NB4 (cell line): Measurements from ENCODE around the gene DPYSL4.

ENCODE experiments used
- POLR2A ChIP-seq: IDR thresholded peaks from 2 replicates; pipeline ENCODE4 v1.6.1; 2011; ENCODE audit warnings: mild to moderate bottlenecking; ENCODE audit not compliant: insufficient read length; ENCODE audit errors: extremely low read depth
- TF ChIP-seq, protein P1 (sequence below): IDR thresholded peaks from one replicate; pipeline ENCODE4 v1.5.1; 2012; ENCODE audit warnings: low read depth, low read length
- TF ChIP-seq, protein P2 (sequence below): IDR thresholded peaks from 2 replicates; pipeline ENCODE4 v1.6.1; 2011; ENCODE audit warnings: low read depth, low read length

DNA sequence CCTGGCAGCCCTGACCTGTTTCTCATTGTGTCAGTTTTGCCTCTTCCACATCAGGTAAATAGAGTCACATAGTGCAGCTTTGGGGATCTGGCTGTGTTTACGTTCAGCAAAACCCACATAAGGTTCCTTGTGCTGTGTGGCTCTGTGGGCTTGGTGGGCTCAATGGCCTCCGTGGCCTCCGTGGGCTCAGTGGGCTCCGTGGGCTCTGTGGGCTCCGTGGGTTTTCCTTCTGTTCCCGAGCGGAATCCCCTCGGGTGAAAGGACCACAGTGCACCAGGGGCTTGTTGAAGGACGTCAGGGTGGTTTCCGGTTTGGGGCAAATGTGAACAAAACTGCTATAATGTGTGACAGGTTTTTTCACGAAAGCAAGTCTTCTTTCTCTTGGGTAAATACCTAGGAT, 12.5 kb upstream of the DPYSL4 start:
- TF ChIP-seq, protein P1, sequence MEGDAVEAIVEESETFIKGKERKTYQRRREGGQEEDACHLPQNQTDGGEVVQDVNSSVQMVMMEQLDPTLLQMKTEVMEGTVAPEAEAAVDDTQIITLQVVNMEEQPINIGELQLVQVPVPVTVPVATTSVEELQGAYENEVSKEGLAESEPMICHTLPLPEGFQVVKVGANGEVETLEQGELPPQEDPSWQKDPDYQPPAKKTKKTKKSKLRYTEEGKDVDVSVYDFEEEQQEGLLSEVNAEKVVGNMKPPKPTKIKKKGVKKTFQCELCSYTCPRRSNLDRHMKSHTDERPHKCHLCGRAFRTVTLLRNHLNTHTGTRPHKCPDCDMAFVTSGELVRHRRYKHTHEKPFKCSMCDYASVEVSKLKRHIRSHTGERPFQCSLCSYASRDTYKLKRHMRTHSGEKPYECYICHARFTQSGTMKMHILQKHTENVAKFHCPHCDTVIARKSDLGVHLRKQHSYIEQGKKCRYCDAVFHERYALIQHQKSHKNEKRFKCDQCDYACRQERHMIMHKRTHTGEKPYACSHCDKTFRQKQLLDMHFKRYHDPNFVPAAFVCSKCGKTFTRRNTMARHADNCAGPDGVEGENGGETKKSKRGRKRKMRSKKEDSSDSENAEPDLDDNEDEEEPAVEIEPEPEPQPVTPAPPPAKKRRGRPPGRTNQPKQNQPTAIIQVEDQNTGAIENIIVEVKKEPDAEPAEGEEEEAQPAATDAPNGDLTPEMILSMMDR: no peak
- TF ChIP-seq, protein P2, sequence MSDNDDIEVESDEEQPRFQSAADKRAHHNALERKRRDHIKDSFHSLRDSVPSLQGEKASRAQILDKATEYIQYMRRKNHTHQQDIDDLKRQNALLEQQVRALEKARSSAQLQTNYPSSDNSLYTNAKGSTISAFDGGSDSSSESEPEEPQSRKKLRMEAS: no peak
- TF ChIP-seq POLR2A: no peak
